Stimulated activated naive CD4-positive, alpha-beta T cell (primary cell): ENCODE measurements around the gene ZPR1.
"Not testable (repeated sequence)": the region's sequence is repeated elsewhere in the genome, so short reads cannot be mapped to it uniquely, and the experiment has no call there.

Experiments
- DNase-seq, 6 experiments: peaks; one replicate each; lab custom pipeline; 2025; lab: John Stamatoyannopoulos, UW

Gene ZPR1

DNA sequence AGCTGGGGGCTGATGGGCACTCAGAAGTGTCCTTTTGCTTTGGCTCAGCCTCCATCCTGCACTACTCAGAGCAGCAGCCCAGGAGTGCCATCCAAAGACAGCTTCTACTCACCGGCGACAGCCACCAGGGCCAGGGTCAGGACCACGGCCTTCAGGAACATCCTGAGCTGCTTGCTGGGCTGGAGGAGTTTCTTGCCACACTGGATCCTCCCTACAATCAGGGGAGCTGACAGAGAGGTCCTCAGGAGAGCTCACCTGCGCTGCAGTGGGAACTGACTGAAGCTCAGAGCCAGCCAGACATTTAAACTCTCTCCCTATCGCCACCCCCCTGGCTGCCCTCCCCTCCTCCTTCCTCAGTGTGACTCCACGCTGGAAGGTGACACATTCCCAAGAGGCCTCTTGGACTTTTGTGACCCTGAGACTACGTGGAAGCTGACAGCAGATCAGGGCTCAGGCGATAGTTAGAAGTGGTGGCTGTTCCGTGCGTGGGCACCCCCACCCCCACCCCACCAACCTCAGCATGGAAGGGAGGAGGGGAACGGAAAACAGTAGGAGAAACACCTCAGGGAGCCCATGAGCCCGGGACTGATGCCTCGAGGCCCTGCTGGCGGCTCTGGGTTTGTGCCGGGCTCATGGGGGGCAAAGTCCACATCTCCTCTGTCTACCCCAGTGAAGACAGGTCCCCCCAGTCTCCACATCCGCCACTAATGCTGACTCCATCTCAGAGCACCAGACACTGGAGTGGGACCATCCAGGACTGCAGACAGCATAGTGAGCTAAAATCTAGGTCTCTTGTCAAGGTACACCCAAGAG is 35.4 kb upstream of the ZPR1 start, which contains the start of gene APOA4:
APOA4 (minus strand) TSS at position 274 of the 813 bp plus-strand sequence; CDS start at position 161, 113 bp downstream.
- DNase-seq, result no peak

DNA sequence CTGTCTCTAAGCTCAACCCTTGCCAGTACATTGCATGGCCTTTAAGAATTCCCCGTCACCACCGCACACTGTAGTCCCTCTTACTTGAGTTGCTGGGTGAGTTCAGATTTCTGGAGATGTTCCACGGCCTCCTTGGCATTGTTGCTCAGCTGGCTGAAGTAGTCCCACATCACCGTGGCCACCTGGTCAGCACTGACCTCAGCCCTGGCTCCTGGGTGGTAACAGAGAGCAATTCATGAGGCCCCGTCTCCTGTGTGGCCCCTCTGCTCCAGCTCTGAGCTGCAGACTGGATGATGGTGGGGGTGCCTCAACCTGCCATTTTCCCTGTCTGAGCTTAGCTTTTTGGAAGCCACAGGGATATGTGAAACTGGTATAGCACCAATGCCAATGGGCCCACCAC is 34.8 kb upstream of the ZPR1 start:
- no peak for DNase-seq

DNA sequence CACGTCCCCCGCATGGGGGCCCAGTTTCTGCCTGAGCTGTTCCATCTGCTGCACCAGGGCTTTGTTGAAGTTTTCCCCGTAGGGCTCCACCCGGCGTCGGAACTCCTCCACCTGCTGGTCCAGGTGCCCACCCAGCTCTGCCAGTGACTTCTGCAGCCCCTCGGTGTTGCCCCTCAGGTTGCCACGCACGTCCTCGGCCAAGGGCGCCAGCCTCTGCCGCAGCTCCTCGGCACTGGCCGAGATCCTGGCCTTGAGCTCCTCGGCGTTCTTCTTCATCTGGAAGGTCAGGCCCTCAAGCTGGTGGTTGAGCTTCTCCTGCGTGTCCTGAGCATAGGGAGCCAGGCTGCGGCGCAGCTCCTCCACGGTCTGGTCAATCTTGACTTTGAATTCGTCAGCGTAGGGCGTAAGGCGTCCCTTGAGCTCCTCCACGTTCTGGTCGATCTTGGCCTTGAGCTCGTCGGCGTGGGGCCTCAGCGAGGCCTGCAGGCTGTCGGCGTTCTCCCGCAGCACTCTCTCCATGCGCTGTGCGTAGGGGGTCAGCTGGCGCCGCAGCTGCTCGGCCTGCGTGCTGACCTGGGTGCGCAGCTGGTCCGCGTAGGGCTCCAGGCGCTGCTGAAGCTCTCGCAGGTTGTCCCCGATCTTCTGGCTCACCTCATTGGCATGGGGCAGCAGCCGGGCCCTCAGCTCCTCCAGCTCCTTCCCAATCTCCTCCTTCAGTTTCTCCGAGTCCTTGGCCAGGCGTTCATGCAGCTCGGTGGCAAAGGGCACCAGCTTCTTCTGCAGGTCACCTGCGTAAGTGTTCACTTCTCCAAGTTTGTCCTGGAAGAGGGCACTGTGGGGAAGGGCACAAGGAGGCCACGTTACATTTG is 33.5 kb upstream of the ZPR1 start:
- DNase-seq, result no peak

DNA sequence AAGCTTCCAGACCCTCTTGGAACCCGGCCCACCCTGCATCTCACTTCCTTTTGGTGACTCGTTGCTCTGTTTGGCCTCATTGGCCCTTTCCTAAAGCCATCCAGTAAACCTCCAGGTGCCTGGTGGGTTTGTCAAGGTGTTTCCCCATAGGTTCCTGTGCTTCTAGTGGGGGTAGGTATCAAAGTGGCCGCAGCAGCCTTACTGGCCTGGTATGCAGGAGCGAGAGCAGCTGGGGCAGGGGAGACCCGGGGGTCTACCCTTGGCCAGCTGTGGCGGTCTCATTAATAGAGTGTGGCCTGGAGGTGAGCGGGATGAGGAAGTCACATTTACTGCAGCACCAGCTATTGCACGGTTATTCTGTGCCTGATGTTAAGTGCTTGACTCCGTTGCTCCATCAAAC is 31.2 kb upstream of the ZPR1 start:
- no peak for DNase-seq

DNA sequence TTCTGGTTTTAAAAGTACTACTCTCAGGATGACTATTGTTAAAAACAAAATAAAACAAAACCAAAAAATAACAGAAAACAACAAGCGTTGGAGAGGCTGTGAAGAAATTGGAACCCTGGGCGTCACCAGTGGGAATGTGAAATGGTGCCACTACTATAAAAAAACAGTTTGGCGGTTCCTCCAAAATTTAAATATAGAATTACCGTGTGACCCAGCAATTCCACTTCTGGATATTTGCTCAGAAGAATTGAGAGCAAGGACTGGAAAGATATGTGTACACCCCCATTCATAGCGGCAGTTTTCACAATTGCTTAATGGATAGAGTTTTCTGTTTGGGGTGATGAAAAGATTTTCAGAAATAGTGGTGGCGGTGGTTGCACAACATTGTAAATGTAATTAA is 26.7 kb upstream of the ZPR1 start:
- no peak for DNase-seq

DNA sequence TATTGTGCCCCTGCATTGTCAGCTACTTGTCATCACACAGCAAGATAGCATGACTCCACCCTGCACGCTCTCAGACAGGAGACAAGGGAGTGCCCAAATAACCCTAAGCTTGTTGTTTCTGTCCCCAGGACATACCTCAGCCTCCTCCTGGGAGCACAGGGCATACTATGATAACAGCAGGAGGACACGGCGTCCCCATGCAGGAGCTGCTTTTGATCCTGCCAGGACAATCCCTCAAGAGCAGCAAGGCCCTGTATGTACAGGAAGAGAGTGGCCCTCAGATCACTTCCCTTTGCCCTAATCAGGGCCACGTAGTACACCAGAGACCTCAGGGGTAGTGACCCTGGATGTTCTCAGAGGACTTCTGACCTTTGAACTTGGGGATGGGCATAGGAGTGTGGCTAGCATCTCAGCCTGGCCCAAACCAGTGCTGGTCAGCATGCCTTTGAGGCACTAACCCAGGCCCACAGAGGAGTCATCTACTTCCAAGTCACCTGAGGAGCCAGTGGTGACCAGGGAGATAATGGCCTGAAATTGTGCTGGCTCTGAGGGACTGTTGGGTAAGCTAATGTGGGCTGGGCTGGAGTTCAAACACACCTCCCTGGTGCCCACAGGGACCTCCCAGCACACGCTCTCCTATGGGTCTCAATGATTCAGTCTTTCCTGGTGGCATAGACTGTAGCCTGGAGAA is 26.1 kb upstream of the ZPR1 start:
- no peak for DNase-seq

DNA sequence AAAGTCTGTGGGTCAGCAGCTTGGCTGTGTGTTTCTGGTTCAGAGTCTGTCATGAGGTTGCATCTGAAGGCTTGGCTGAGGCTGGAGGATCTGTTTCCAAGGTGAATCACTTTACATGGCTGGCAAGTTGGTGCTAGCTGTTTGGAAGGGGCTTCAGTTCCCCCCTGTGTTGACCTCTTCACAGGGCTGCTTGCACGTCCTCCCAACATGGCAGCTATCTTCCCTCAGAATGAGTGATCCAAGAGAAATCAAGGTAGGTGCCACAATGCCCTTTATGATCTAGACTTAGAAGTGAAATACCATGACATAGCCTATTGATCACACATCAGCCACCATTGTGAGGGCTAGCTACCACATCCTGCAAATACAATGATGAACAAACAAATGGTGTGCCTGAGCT is 25.3 kb upstream of the ZPR1 start:
- DNase-seq, result no peak

DNA sequence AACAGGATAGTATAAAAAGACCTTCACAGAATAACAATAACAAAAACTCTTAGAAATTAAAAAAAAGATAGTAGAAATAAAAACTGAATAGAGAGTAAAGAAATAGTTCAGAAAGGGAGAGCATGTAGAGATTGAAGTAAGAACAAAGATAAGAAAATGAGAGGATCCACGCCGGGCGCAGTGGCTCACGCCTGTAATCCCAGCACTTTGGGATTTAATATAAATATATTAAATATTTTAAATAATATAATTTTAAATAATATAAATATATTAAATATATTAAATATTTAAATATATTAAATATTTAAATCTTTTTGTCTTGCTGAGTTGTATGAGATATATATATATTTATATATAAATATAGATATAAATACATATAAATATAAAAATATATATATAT is 24.3 kb upstream of the ZPR1 start:
- no peak for DNase-seq

DNA sequence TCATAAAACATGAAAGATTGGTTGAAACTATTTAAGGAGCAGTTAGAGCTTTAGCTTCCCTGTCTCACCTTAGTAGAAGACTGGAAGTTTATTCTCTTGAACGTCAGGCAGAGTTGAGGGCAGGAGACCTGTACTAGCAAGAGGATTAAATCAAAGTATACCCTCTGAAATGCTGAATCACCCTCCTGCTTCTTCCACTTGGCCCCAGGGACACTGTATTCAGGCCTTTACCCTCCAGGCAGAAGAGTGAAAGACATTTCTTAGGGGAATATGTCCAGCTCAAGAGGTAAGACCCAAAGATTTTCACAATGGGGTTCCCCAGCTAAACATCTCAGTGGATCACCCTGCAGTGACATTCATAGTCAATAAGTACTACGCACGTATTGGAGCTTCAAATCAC is 23.4 kb upstream of the ZPR1 start:
- no peak for DNase-seq

DNA sequence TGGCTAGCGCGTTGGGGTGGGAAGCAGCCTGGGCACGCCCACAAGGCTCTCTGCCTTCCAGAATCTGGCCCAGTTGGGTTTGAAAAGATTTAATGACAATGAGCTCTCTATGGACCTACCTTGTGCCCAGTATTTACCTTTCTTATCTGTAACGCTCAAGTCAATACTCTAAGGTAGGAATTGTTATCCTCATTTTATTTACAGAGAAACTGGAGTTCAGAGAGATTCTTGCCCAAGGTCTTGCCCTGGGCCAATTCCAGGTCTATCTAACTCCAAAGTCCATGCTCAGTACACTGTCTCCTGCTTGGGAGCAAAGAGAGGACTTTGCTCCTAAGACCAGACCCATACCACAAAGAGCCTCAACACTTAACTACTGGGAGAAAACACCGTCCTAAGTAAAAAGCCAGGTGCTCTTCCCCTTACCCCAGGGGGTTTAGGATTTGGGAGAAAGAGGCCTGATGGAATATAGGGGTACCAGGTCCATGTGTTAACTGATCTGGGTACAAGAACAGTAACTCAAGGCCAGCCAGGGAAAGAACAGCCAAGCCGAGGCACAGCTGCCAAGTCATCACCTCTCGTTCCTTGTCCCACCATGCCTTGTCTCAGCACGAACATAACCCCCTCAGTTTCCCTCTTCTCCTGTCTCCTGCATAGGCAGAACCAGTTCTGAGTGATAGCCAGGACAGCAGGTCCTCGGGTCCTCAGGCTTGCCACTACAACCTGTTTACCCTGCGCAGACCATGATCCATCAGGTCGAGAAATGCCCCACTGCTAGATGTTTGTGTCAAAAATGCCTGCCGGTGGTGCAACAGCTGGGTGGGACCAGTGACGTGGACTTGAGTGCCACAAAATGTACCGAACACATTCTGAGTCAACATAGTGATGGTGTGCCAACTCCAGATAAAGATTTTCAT is 20.7 kb upstream of the ZPR1 start:
- no peak for DNase-seq

DNA sequence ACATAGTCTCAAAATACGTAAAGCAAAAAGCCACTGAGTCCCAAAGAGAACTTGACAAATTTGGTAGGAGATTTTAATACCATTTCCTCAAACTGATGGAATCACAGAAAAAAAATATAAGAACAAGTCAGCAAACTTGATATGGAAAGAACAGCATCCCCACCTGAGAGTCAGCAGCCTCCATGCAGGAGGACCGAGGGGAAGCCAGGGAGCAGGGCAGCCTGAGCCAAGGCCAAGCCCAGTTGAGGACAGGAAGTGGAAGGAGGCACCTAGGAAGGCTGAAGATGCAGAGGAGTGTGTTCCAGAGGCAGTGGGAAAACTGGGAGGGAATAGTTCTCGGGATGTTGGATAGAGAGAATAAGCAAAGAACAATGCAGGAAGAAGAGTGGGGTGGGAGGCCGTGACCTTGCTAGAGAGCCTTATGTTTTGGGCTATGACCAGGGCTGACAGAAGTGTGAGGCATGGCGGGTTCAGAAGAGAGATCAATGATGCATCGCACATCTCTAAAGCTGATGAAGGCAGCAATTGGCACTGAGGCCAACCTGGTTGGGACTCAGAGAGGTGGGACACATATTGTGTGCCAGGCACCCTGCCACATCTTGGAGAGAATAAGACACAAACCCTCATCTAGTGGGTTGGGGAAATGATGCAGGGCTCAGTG is 19.9 kb upstream of the ZPR1 start:
- no peak for DNase-seq

DNA sequence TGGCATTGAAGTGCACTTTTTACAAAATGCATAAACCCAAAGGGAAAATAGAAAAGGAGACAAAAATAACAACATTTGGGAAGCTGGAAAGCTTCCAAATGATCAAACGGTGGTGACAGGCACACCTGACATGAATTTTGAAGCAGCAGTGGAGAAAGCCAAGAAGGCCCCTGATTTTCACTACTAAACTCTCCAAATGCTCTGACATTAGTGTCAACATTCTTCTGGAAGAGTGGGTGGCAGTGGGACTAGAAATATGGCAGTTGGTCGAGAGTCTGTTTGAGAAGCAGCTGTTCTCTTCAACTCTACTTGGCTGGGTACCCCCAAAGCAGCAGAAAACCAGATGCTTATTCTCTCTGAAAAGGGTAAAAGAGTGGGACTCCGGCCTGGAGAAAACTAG is 16.2 kb upstream of the ZPR1 start:
- DNase-seq, result no peak

DNA sequence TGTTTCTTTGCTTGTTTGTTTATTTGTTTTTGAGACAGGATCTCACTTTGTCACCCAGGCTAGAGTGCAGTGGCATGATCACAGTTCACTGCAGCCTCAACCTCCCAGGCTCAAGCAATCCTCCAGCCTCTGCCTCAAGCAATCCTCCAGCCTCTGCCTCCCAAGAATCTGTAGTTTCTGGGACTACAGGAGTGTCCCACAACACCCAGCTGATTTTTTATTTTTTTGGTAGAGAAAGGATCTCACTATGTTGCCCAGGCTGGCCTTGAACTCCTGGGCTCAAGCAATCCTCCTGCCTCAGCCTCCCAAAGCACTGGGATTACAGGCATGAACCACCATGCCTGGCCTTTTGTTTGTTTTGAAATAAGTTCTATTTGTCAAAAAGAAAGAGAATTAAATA is 13.8 kb upstream of the ZPR1 start:
- DNase-seq, result not testable (repeated sequence)

DNA sequence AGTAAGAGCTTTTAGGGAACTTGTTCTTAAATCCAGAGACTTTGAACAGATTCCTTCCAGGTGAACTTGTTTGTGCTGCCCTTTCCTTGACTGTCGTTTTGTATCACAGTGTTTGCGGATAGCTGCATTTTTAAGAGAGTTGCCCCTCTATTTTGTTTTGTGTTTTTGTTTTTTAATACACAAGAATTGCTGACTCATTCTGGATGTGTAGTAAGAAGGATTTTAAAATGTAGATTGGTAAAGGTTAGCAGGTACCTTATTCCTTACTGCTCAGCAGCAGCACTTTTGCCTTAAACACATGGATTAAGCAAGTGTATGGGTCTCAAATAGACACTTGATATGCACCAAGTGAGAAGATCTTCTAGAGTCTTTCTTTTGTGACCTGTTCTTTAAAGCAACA is 12.8 kb upstream of the ZPR1 start:
- DNase-seq, result no peak

DNA sequence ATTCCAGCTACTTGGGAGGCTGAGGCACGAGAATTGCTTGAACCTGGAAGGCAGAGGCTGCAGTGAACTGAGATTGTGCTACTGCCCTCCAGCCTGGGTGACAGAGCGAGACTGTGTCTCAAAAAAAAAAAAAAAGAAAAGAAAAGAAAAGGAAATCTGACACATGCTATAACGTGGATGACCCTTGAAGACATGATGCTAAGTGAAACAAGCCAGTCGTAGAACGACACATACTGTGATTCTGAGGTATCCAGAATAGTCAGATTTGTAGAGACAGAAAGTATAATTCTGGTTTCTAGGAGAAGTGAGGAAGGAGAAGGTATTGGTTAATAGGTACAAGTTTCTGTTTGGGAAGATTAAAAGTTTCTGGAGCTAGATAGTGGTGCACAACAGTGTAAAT is 10.5 kb upstream of the ZPR1 start:
- no peak for DNase-seq

DNA sequence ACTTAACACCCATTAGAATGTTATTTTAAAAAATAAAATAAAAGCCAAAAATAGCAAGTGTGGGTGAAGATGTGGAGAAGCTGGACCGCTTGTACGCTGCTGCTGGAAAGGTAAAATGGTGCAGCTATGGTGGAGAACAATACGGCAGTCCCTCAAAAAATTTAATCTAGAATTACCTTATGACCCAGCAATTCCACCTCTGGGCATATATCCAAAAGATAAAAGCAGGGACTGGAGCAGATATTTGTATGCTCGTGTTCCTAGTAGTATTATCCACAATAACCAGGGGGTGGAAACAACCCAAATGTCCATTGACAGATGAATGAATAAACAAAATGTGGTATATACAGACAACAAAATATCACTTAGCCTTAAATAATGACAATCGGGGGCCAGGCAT is 10.0 kb upstream of the ZPR1 start:
- no peak for DNase-seq

DNA sequence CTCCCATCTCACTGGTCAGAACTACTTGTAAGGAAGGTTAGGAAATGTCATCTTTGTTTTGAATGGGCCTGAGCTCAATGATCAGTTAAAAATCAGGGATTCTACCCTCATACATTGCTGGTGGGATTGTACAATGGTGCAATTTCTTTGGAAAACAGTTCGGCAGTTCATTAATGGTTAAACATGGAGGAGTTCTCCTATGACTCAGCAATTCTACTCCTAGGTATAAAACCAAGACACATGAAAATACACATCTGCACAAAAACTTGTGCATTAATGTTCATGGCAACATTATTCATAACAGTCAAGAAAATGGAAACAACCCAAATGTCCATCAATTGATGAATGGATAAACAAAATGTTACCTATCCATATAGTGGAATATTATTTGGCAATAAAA is 8.7 kb upstream of the ZPR1 start:
- DNase-seq, result no peak

DNA sequence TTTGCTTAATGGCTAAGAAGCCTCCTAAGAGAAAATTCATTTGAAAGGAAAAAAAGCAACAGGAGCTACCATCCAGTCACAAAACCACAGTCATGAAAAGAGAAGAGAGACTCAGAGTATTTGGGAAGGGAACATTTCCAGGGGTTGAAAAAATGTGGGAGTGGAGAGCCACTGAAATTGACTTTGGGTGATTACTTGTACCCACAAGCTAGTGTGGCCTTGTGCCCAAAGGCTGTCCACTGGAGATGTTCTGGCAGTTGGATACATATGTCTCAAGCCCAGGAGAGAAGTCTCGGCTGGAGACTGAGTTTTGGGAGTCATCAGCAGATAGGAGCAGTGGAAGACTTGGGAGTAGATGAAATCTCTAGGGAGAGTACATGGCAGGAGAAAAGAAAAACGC is 7.0 kb upstream of the ZPR1 start:
- no peak for DNase-seq

DNA sequence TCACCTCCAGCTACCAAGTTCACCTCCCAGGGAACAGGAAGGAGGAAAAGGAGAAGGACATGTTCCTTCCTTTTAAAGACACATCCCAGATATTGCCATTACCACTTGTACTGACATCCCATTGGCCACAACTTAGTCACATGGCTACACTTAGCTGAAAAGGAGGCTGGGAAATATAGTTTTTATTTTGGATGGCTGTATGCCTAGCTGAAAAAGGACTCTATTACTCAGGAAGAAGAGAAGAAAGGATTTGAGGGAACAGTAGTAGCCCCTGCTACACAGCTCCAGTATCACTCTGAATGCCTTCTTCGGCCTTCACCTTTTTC is 5.9 kb upstream of the ZPR1 start:
- no peak for DNase-seq

DNA sequence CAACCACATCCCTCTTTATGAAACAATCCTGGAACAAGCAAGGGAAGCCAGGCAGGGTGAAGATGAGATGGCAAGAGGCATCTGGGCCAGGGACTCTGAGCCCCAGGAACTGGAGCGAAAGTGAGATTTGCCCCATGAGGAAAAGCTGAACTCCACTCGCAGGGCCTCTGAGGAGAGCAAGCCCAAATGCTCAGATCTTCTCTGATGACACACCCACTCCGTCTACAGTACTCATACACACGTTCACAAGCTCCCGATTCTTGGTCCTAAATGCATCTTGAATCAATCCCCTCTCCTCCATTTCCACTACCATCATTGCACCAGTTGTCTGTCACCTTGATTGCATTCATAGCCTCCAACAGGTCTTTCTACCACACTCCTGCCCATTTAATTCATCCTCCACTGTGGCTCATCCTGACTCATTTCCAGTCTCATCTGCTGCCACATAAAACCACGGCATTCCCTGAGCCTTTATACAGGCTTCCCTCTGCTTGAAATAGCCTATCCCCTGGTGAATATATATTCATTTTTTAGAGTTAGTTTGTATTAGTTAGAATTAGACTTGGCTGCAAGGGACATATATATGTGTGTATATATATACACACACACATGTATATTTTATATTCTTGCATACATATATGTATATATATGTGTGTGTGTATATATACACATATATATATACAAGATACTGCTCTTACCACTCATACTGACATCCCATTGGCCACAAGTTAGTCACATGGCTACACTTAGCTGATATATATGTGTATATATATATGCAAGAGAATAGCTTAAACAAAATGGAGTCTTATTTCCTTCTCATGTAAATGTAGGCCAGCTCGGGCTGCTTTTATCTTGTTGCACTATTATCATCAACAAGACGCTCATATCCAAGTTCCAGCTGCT is 5.3 kb upstream of the ZPR1 start:
- no peak for DNase-seq
